Activated CD8-positive, alpha-beta T cell treated with anti-CD3 and anti-CD28 coated beads, Interleukin-2, amount 10 ng/mL, durations not matched to agents 7 days and 5 days (primary cell): ENCODE results near the gene RHOH. TPM values are rescaled to one million over a fixed set of nuclear protein-coding genes. Genes with fewer than 3 reads are reported as not detected.
A peak's percentile ranks its signal among the peaks of the same experiment; 100 is the strongest.
"Not testable (repeated sequence)": the region's sequence is repeated elsewhere in the genome, so short reads cannot be mapped to it uniquely, and the experiment has no call there.

Experiments used
- ATAC-seq: fragments of 150-1000 bp; cut with Tn5 transposase; one replicate; pipeline ENCODE4 v1.10.0; 2021; ENCODE audit warnings: moderate library complexity
- CTCF ChIA-PET: fragments of 350-600 bp; sonication (Branson Sonifier 250); formaldehyde crosslinking; loops from one replicate; lab custom pipeline; 2021; ENCODE audit warnings: antibody characterized with exemption; lab: Charles Lee
- POLR2A ChIA-PET: fragments of 350-600 bp; sonication (Branson Sonifier 250); formaldehyde crosslinking; loops from one replicate; lab custom pipeline; 2021; ENCODE audit warnings: antibody characterized with exemption; lab: Charles Lee
- DNase-seq: peaks from one replicate; pipeline ENCODE4 v3.0.0-alpha.2; 2020
- H3K27ac Mint-ChIP-seq: one replicate; pipeline ENCODE4 v1.8.0; 2021; ENCODE audit warnings: mild to moderate bottlenecking, mixed read lengths
- H3K27me3 Mint-ChIP-seq: one replicate; pipeline ENCODE4 v1.8.0; 2021; ENCODE audit warnings: low read depth, mixed read lengths
- H3K36me3 Mint-ChIP-seq: one replicate; pipeline ENCODE4 v1.8.0; 2021; ENCODE audit warnings: low read depth, mixed read lengths
- H3K4me1 Mint-ChIP-seq: one replicate; pipeline ENCODE4 v1.8.0; 2021; ENCODE audit warnings: low read depth, mixed read lengths
- H3K4me3 Mint-ChIP-seq: one replicate; pipeline ENCODE4 v1.8.0; 2021; ENCODE audit warnings: mild to moderate bottlenecking, mixed read lengths
- H3K9me3 Mint-ChIP-seq: one replicate; pipeline ENCODE4 v1.8.0; 2022; ENCODE audit warnings: mixed read lengths; ENCODE audit not compliant: insufficient read depth
- total RNA-seq, 2 experiments: library from RNA; stranded (reverse); gene quantifications; one replicate each; pipeline ENCODE4 v1.2.3, GENCODE V29; 2021

RHOH gene
- total RNA-seq, 2 experiments from 2014 or later: 147 to 159 TPM

DNA sequence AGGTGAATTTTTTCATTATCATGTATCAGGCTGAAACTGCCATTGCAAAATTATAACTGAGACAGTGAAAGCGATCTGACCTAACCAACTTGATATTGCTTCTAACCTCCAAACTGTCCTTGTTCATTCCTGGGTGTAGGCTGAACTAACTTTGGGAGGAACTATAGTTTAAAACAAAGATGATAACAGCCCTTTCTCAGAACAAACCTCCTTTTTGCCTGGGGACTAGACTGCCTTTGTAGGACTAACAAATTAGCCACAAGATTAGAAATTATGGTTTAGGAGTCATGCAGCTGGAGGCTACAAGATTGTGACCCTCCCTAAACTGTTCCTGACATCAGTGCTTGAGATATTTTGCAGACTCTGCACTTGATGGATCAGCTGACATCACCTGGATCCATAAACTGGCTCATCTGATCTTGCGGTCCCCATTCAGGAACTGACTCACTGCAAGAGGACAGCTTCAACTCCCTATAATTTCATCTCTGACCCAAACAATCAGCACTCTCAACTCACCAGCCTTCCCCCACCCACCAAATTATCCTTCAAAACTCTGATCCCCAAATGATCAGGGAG is 93.9 kb downstream of the RHOH start:
- POLR2A ChIA-PET: interaction anchor here (0.8 to 1.1 kb wide), 2 partner anchors 16 to 91 kb away, joined by 4 read pairs; no protein-coding TSS in a partner anchor
- ATAC-seq, H3K36me3 Mint-ChIP-seq, DNase-seq, H3K27me3 Mint-ChIP-seq, H3K4me3 Mint-ChIP-seq, H3K9me3 Mint-ChIP-seq: not testable (repeated sequence)
- CTCF ChIA-PET: interaction anchor here (1.4 to 3.3 kb wide), 8 partner anchors 8 to 60 kb away, joined by 3 to 21 read pairs (median 8); no protein-coding TSS in a partner anchor
- H3K27ac Mint-ChIP-seq: peak overlapping the region; percentile 21
- peaks cover 43% of the 10 kb centered on the region for H3K4me1 Mint-ChIP-seq

DNA sequence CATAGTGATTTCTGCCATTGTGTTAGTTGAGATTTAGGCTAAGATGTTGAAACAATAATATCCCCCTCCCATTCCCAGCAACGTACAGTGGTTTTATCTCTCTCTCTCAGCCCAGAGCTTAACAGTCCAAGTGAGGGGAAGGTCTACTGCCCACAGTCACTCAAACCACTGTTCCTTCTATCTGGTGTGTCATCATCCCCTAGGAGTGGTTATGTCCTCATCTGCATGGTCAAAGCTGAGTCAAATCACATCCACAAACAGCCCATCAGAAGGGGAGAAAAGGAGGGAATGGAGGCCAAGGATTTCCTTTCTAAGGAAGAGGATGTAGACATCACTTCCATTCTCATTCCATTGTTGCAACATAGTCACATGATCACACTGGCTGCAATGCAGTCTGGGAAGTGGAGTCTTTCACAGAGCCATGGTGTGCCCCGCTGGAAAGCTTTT is 95.5 kb downstream of the RHOH start:
- H3K27me3 Mint-ChIP-seq: no peaks in the 10 kb centered on the region
- peaks cover 2% of the 10 kb centered on the region for H3K36me3 Mint-ChIP-seq
- peaks cover 45% of the 10 kb centered on the region for H3K4me1 Mint-ChIP-seq
- H3K27ac Mint-ChIP-seq: no peak overlapping the region
- no peak overlapping the region for H3K4me3 Mint-ChIP-seq
- no peaks in the 10 kb centered on the region for H3K9me3 Mint-ChIP-seq
- ChIA-PET CTCF (interaction anchor here (1.0 to 1.6 kb wide), 2 partner anchors 8 to 17 kb away, joined by 6 to 7 read pairs; no protein-coding TSS in a partner anchor), POLR2A (no interaction called here)
- no peak for DNase-seq
- no peak for ATAC-seq

DNA sequence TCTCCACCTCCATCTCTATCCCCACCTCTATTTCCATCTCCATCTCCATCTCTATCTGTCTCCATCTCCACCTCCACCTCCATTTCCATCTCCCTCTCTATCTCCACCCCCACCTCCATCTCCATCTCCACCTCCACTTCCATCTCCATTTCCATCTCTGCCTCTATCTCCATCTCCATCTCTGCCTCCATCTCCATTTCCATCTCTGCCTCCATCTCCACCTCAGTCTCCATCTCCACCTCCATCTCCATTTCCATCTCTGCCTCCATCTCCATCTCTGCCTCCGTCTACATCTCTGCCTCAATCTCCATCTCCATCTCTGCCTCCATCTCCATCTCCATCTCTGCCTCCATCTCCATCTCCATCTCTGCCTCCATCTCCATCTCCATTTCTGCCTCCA is 97.5 kb downstream of the RHOH start:
- H3K4me1 Mint-ChIP-seq: peaks cover 52% of the 10 kb centered on the region
- no peak overlapping the region for H3K4me3 Mint-ChIP-seq
- no peak for ATAC-seq
- H3K27me3 Mint-ChIP-seq: no peaks in the 10 kb centered on the region
- ChIA-PET CTCF (no interaction called here), POLR2A (no interaction called here)
- DNase-seq: no peak
- no peaks in the 10 kb centered on the region for H3K9me3 Mint-ChIP-seq
- H3K27ac Mint-ChIP-seq: no peak overlapping the region
- H3K36me3 Mint-ChIP-seq: peaks cover 2% of the 10 kb centered on the region

DNA sequence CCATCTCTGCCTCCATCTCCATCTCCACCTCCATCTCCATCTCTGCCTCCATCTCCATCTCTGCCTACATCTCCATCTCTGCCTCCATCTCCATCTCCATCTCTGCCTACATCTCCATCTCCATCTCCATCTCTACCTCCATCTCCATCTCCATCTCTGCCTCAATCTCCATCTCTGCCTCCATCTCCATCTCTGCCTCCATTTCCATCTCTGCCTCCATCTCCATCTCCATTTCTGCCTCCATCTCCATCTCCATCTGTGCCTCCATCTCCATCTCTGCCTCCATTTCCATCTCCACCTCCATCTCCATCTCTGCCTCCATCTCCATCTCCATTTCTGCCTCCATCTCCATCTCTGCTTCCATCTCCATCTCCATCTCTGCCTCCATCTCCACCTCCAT is 98.2 kb downstream of the RHOH start:
- H3K27ac Mint-ChIP-seq, H3K36me3 Mint-ChIP-seq, H3K9me3 Mint-ChIP-seq, H3K27me3 Mint-ChIP-seq, H3K4me3 Mint-ChIP-seq, DNase-seq, CTCF ChIA-PET, ATAC-seq, POLR2A ChIA-PET: not testable (repeated sequence)
- H3K4me1 Mint-ChIP-seq: peaks cover 51% of the 10 kb centered on the region

DNA sequence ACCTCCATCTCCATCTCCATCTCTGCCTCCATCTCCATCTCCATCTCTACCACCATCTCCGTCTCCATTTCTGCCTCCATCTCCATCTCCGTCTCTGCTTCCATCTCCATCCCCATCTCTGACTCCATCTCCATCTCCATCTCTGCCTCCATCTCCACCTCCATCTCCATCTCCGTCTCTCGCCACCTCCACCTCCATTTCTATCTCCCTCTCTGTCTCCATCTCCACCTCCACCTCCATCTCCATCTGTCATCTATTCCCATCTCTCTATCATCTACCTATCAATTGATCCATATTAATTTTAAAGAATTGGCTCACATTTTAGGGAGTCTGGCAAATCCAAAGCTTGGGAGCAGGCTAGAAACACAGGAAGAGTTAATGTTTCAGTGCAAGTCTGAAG is 98.7 kb downstream of the RHOH start:
- DNase-seq (no peak), ATAC-seq (no peak)
- Mint-ChIP-seq H3K4me3 (no peak overlapping the region), H3K4me1 (peaks cover 51% of the 10 kb centered on the region), H3K9me3 (no peaks in the 10 kb centered on the region), H3K27ac (no peak overlapping the region), H3K27me3 (no peaks in the 10 kb centered on the region), H3K36me3 (peaks cover 2% of the 10 kb centered on the region)
- ChIA-PET POLR2A (no interaction called here), CTCF (no interaction called here)

Other genes with a start within 250 kb of the RHOH start
- 100 to 1,000 TPM; 120 to 126 TPM for gene PDS5A, start 219.1 kb upstream of the RHOH start, total RNA-seq
- 10 to 100 TPM; 25.1 to 29.0 TPM for gene N4BP2, start 140.2 kb upstream of the RHOH start, total RNA-seq
- under 1 TPM; 0.26 to 0.82 TPM for gene CHRNA9, start 138.3 kb downstream of the RHOH start, total RNA-seq